SK-N-SH (cell line): Measurements from ENCODE around the gene XRRA1. TPM values are rescaled to one million over a fixed set of nuclear protein-coding genes. Genes with fewer than 3 reads are reported as not detected.

Source experiments
- CTCF ChIA-PET: fragments of 300-600, 350-600 bp; formaldehyde crosslinking; extraction: SDS; loops from one replicate; lab custom pipeline; 2021; lab: Yijun Ruan, JAX
- POLR2A ChIA-PET: fragments of 350-600 bp; sonication (Branson Sonifier 250); formaldehyde crosslinking; extraction: SDS; loops from one replicate; lab custom pipeline; 2020; ENCODE audit warnings: antibody characterized with exemption, inconsistent platforms; lab: Yijun Ruan, JAX
- DNase-seq: peaks from one replicate; pipeline ENCODE4 v3.0.0; 2012
- H2AFZ ChIP-seq: fragments of 200-600 bp; sonication (generic); 2 replicates; pipeline ENCODE4 v1.8.1; 2016; ENCODE audit warnings: antibody characterized with exemption, mild to moderate bottlenecking, low read depth
- H3F3A ChIP-seq: fragments of 200-600 bp; sonication (generic); replicated peaks from 2 replicates; pipeline ENCODE3; 2016; ENCODE audit warnings: antibody characterized with exemption, mild to moderate bottlenecking; ENCODE audit not compliant: insufficient read depth
- H3K27ac ChIP-seq, 2 experiments: fragments of 200-500 bp in 1 of 2; fragments of 200-600 bp in 1 of 2; sonication (Bioruptor generic) in 1 of 2; sonication (generic), shearing (Covaris generic) in 1 of 2; 2 replicates each; pipeline versions ENCODE4 v1.5.1 to v1.6.1; 2014 to 2016; ENCODE audit warnings: low read depth in 2 of 2, inconsistent platforms in 1 of 2, low read length in 1 of 2, mild to moderate bottlenecking in 1 of 2, mixed read lengths in 1 of 2
- H3K27me3 ChIP-seq: fragments of 200-600 bp; sonication (generic), shearing (Covaris generic); 2 replicates; pipeline ENCODE4 v1.6.1; 2016; ENCODE audit warnings: mixed run types; ENCODE audit not compliant: insufficient read depth
- H3K36me3 ChIP-seq, 2 experiments: fragments of 200-500 bp in 1 of 2; fragments of 200-600 bp in 1 of 2; sonication (Bioruptor generic) in 1 of 2; sonication (generic) in 1 of 2; replicated peaks in 1 of 2; 2 replicates each; pipeline versions ENCODE3 to v1.5.1; 2014 to 2016; ENCODE audit warnings: low read length in 1 of 2, mild to moderate bottlenecking in 1 of 2; ENCODE audit not compliant: insufficient read depth in 2 of 2, control insufficient read depth in 1 of 2
- H3K4me1 ChIP-seq, 2 experiments: fragments of 200-500 bp in 1 of 2; fragments of 200-600 bp in 1 of 2; sonication (Bioruptor generic) in 1 of 2; sonication (generic), shearing (Covaris generic) in 1 of 2; 2 replicates each; pipeline versions ENCODE4 v1.5.1 to v1.6.1; 2014 to 2016; ENCODE audit warnings: low read depth in 1 of 2, low read length in 1 of 2, mixed run types in 1 of 2; ENCODE audit not compliant: insufficient read depth in 2 of 2, control insufficient read depth in 1 of 2
- H3K4me2 ChIP-seq: fragments of 200-600 bp; sonication (generic), shearing (Covaris generic); 2 replicates; pipeline ENCODE4 v1.6.1; 2017; ENCODE audit warnings: mixed run types
- H3K4me3 ChIP-seq, 2 experiments: fragments of 200-500 bp in 1 of 2; fragments of 200-600 bp in 1 of 2; sonication (Bioruptor generic) in 1 of 2; sonication (generic), shearing (Covaris generic) in 1 of 2; 2 replicates each; pipeline versions ENCODE4 v1.5.1 to v1.8.1; 2014 to 2016; ENCODE audit warnings: low read depth in 2 of 2, inconsistent platforms in 1 of 2, low read length in 1 of 2, mild to moderate bottlenecking in 1 of 2, mixed read lengths in 1 of 2, moderate library complexity in 1 of 2
- H3K79me2 ChIP-seq: fragments of 200-600 bp; sonication (generic); 2 replicates; pipeline ENCODE4 v1.8.1; 2017; ENCODE audit warnings: mild to moderate bottlenecking; ENCODE audit not compliant: insufficient read depth
- H3K9ac ChIP-seq: fragments of 200-600 bp; sonication (generic); 2 replicates; pipeline ENCODE4 v1.6.1; 2017; ENCODE audit warnings: mixed run types
- H3K9me2 ChIP-seq: fragments of 200-600 bp; sonication (generic); 2 replicates; pipeline ENCODE4 v1.6.1; 2017; ENCODE audit warnings: mixed run types
- H3K9me3 ChIP-seq: fragments of 200-600 bp; sonication (generic); 2 replicates; pipeline ENCODE4 v1.6.1; 2017; ENCODE audit warnings: mixed run types, mild to moderate bottlenecking, moderate library complexity
- H4K20me1 ChIP-seq: fragments of 200-600 bp; sonication (generic); 2 replicates; pipeline ENCODE4 v1.6.1; 2017; ENCODE audit warnings: mild to moderate bottlenecking, mixed run types; ENCODE audit not compliant: insufficient read depth
- CHD2 ChIP-seq: fragments of 150-350 bp; IDR thresholded peaks from 2 replicates; pipeline ENCODE4 v1.6.1; 2018; ENCODE audit warnings: low read length; ENCODE audit not compliant: partially characterized antibody
- ELF1 ChIP-seq: IDR thresholded peaks from 2 replicates; pipeline ENCODE4 v1.4.0; 2012
- EP300 ChIP-seq, 2 experiments: IDR thresholded peaks; 2 replicates each; pipeline versions ENCODE4 v1.4.0 to v1.6.1; 2012; ENCODE audit warnings: borderline replicate concordance in 1 of 2, low read depth in 1 of 2, low read length in 1 of 2
- EZH2phosphoT487 ChIP-seq: fragments of 200-600 bp; sonication (generic); IDR thresholded peaks from 2 replicates; pipeline ENCODE4 v1.6.1; 2017; ENCODE audit warnings: low read depth, mixed run types, mild to moderate bottlenecking, antibody characterized with exemption, moderate library complexity, borderline replicate concordance
- FOSL2 ChIP-seq: IDR thresholded peaks from 2 replicates; pipeline ENCODE4 v1.4.0; 2012; ENCODE audit warnings: low read depth, mild to moderate bottlenecking, moderate library complexity, borderline replicate concordance
- FOXJ3 ChIP-seq: sonication (generic); formaldehyde crosslinking; IDR thresholded peaks from 2 replicates; pipeline ENCODE4 v1.5.1; 2020; ENCODE audit warnings: mild to moderate bottlenecking, missing genetic modification reagents
- FOXM1 ChIP-seq: IDR thresholded peaks from 2 replicates; pipeline ENCODE4 v1.4.0; 2012; ENCODE audit warnings: low read depth, mild to moderate bottlenecking
- GABPA ChIP-seq: IDR thresholded peaks from 2 replicates; pipeline ENCODE4 v1.4.0; 2012; ENCODE audit warnings: low read depth, mild to moderate bottlenecking
- JUND ChIP-seq: IDR thresholded peaks from 2 replicates; pipeline ENCODE4 v1.4.0; 2012
- MAX ChIP-seq: IDR thresholded peaks from 2 replicates; pipeline ENCODE4 v1.4.0; 2012; ENCODE audit warnings: low read depth
- NRF1 ChIP-seq: IDR thresholded peaks from 2 replicates; pipeline ENCODE4 v1.6.1; 2012; ENCODE audit warnings: low read depth, mild to moderate bottlenecking, low read length
- RCOR1 ChIP-seq: fragments of 150-350 bp; IDR thresholded peaks from 2 replicates; pipeline ENCODE4 v1.6.1; 2017; ENCODE audit warnings: antibody characterized with exemption, low read length
- REST ChIP-seq: IDR thresholded peaks from 2 replicates; pipeline ENCODE4 v1.6.1; 2012; ENCODE audit warnings: mild to moderate bottlenecking, low read depth, low read length, moderate library complexity
- RFX5 ChIP-seq: IDR thresholded peaks from 2 replicates; pipeline ENCODE4 v1.6.1; 2012; ENCODE audit warnings: mild to moderate bottlenecking, improper control_type of control experiment, low read length
- RXRA ChIP-seq: IDR thresholded peaks from 2 replicates; pipeline ENCODE4 v1.4.0; 2012; ENCODE audit warnings: low read depth, mild to moderate bottlenecking, borderline replicate concordance
- SIN3A ChIP-seq: IDR thresholded peaks from 2 replicates; pipeline ENCODE4 v1.6.1; 2012; ENCODE audit warnings: low read depth, mild to moderate bottlenecking, low read length, moderate library complexity, borderline replicate concordance
- TAF1 ChIP-seq: IDR thresholded peaks from 2 replicates; pipeline ENCODE4 v1.6.1; 2012; ENCODE audit warnings: low read depth, mild to moderate bottlenecking, low read length, moderate library complexity, borderline replicate concordance
- TCF12 ChIP-seq: IDR thresholded peaks from 2 replicates; pipeline ENCODE4 v1.4.0; 2012
- TEAD4 ChIP-seq: IDR thresholded peaks from 2 replicates; pipeline ENCODE4 v1.4.0; 2012; ENCODE audit warnings: mild to moderate bottlenecking, borderline replicate concordance; ENCODE audit not compliant: insufficient read depth
- WGBS: methylation state at CpG from one replicate; pipeline ENCODE4 v1.1.6; 2017; ENCODE audit warnings: low lambda C conversion rate; 5-methylcytosine and 5-hydroxymethylcytosine counted together
- polyA plus RNA-seq, 3 experiments: library from polyadenylated mRNA; depleted of rRNA; stranded (reverse); fragments of >200 nt; gene quantifications; 2 replicates each; pipeline ENCODE4 v1.2.3, GENCODE V29; 2012
- TF ChIP-seq, protein P1 (sequence below): IDR thresholded peaks from 2 replicates; pipeline ENCODE4 v1.4.0; 2012; ENCODE audit warnings: low read depth, borderline replicate concordance
- TF ChIP-seq, protein P2 (sequence below): IDR thresholded peaks from 2 replicates; pipeline ENCODE4 v1.4.0; 2012; ENCODE audit warnings: low read depth, borderline replicate concordance

XRRA1 gene
- polyA plus RNA-seq, 1 of the 3 experiments (the other 2 are of a cell fraction) = 12.9 TPM

GRCh38 chr11:74860743-74861142 lies 88.1 kb downstream of the XRRA1 start:
- no peak for DNase-seq
- H3K4me1 ChIP-seq = no peaks in the 10 kb centered on the region
- peaks cover 2% of the 10 kb centered on the region; the same call in 1 of the 2 replicates for H3K9me3 ChIP-seq
- H3K4me3 ChIP-seq = no peak overlapping the region
- ChIA-PET CTCF (no interaction called here), POLR2A (no interaction called here)
- TF ChIP-seq EZH2phosphoT487 = no peak
- TF ChIP-seq FOXM1 = no peak
- no peak for TF ChIP-seq JUND
- H3K4me2 ChIP-seq = no peak overlapping the region
- no peak overlapping the region for H3K9ac ChIP-seq
- no peak overlapping the region for H3K27ac ChIP-seq
- no peaks in the 10 kb centered on the region for H3K9me2 ChIP-seq
- no peaks in the 10 kb centered on the region for H3K79me2 ChIP-seq
- peaks cover 47 to 49% of the 10 kb centered on the region in 2 experiments for H3K36me3 ChIP-seq
- H3K27me3 ChIP-seq = no peaks in the 10 kb centered on the region
- H3F3A ChIP-seq = peaks cover 4% of the 10 kb centered on the region
- H2AFZ ChIP-seq = no peak overlapping the region
- H4K20me1 ChIP-seq = no peaks in the 10 kb centered on the region

DNA sequence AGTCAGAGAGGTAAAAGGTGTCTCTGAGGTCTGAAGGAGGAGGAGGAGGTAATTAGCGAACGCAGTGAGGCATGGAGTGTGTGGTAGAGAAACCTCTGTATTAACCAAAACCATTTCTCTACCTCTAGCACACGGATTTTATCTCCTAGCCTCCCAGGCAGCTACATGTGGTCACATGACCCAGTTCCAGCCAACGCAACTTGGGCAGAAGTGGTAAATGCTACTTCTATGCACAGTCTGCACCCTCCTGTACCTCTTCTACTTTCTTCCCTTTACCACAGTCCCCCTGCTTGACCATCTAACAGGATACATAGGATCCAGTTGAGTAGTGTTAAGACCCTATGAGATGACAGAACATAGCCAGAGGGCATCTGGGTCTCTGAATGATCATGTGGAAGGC lies 95.7 kb downstream of the XRRA1 start:
- peaks cover 42% of the 10 kb centered on the region in 2 experiments for H3K36me3 ChIP-seq
- H3K4me1 ChIP-seq = peaks cover 0 to 16% of the 10 kb centered on the region in 2 experiments; a peak in 1 of 4 replicates
- no peak for DNase-seq
- CTCF ChIA-PET = interaction anchor here (1.0 kb wide), 1 partner anchor 13 kb away, joined by 3 read pairs; no protein-coding TSS in a partner anchor
- no peaks in the 10 kb centered on the region for H3K9me3 ChIP-seq
- POLR2A ChIA-PET = no interaction called here
- H3K27ac ChIP-seq = no peak overlapping the region
- H3K4me3 ChIP-seq = no peak overlapping the region
- H3K4me2 ChIP-seq = no peak overlapping the region
- no peak overlapping the region for H2AFZ ChIP-seq
- peaks cover 19% of the 10 kb centered on the region for H3F3A ChIP-seq
- TF ChIP-seq ELF1 (no peak), REST (no peak), RCOR1 (no peak), MAX (no peak), RXRA (no peak), TEAD4 (no peak), TAF1 (no peak), FOXJ3 (CRISPR knock-in tag) (no peak), FOSL2 (no peak), NRF1 (no peak), RFX5 (no peak), GABPA (no peak), CHD2 (no peak), FOXM1 (no peak), EP300 (IDR thresholded peaks at IDR 0.05; ENCODE audit: borderline replicate concordance in 1 of 2, low read depth in 1 of 2, low read length in 1 of 2) (no peak), JUND (no peak), SIN3A (no peak), TCF12 (no peak)
- TF ChIP-seq, protein P1, sequence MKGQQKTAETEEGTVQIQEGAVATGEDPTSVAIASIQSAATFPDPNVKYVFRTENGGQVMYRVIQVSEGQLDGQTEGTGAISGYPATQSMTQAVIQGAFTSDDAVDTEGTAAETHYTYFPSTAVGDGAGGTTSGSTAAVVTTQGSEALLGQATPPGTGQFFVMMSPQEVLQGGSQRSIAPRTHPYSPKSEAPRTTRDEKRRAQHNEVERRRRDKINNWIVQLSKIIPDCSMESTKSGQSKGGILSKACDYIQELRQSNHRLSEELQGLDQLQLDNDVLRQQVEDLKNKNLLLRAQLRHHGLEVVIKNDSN = no peak
- TF ChIP-seq, protein P2, sequence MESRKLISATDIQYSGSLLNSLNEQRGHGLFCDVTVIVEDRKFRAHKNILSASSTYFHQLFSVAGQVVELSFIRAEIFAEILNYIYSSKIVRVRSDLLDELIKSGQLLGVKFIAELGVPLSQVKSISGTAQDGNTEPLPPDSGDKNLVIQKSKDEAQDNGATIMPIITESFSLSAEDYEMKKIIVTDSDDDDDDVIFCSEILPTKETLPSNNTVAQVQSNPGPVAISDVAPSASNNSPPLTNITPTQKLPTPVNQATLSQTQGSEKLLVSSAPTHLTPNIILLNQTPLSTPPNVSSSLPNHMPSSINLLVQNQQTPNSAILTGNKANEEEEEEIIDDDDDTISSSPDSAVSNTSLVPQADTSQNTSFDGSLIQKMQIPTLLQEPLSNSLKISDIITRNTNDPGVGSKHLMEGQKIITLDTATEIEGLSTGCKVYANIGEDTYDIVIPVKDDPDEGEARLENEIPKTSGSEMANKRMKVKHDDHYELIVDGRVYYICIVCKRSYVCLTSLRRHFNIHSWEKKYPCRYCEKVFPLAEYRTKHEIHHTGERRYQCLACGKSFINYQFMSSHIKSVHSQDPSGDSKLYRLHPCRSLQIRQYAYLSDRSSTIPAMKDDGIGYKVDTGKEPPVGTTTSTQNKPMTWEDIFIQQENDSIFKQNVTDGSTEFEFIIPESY = no peak
- WGBS = 99% methylated on average over 4 of the region's 4 CpGs
- no peaks in the 10 kb centered on the region for H4K20me1 ChIP-seq
- H3K79me2 ChIP-seq = no peaks in the 10 kb centered on the region
- no peaks in the 10 kb centered on the region for H3K9me2 ChIP-seq
- no peaks in the 10 kb centered on the region for H3K27me3 ChIP-seq
- H3K9ac ChIP-seq = no peak overlapping the region
